ENCODE data around the gene FOXP4.
A peak's percentile ranks its signal among the peaks of the same experiment; 100 is the strongest.

Gene FOXP4

DNA sequence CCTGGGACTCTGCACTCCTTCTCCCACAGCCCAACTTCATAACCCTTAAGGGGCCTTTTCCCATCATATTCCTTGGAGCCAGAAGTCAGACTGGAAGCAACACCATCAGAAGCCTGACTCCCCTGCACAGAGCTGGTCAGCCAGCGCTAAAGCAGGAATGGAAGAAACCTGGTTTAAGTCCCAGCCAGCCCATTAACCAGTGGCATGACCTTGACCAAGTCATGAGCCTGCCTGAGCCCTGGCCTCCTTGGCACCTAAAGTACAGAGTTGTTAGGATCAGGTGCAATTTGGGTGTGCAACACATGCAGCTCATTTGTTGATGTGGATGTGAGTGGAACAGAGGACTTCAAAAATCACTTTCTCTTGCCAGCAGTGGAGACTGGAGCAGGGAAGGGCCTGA is 20.8 kb downstream of the FOXP4 start:
- DNase-seq: no peak

DNA sequence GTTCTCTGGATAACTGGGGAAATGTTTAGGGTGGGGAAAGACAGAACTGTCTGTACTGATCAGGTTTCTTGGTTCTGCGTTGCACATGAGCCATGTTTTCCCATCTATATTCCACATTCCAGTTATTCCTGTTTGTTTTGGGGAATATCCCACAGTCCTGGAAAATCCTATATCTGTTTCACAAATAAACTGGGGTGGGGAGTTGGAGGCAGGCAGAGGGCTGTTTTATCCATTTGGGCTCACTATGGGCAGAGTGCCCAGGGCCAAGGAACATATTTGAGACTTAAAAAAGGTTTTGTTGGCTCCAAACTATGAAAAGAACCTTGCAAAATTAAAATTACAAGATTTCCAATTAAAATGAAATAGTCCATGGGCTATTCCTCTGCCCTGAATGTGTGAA is 21.5 kb downstream of the FOXP4 start:
- no peak for DNase-seq

DNA sequence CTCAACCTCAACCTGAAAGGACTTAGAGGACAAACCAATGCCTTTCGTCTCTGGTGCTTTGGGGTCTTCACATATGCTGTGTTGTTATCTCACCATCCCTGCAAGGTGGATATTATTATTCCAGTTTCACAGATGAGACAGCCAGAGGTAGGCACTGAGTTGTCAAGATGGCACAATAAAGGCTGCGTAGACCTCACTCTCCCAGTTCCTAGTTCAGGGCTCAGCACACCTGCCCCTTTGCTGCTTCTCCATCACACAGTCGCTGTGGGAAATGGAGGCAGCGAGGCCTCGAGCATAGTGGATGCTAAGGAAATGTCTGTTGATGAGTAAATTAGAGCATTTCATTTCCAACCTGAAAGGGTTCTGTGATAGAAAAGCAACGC is 22.0 kb downstream of the FOXP4 start:
- no peak for DNase-seq

DNA sequence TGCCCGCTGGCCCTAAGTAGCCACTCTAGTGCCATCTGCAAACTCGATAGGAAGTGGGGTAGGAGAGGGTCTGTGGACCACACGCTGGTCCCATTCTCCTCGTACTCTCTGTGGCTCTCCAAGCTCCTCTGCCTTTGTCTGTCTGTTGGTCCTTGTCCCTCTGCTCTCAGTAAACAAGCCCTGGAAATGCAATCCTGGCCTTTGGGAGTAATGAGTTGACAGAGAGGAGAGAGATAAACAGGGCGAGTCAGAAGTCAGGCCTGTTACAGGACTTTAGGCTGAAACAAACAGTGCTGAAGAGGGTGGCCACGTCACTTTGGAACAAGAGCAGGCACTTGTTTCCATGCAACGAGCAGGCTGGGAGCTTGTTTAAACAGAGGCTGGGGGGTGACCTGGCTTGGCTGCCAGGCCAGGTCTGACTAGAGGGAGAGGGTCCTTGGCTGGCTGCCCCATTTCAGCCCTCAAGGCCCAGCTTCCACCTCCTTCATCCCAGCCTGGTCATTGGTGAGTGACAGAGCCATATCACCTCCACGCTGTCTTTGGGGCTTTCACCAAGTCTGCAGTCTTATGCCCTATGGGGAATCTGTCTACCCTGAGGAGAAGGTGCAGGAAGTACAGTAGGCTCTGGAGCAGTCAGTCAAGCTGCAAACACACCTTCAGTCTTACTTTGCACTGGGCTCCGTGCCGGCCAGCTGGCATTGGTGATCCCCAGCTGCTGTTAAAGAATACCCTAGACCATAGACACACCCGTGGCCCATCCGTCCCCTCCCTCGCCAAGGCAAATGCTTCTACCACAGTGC is 22.6 kb downstream of the FOXP4 start:
- DNase-seq: no peak

DNA sequence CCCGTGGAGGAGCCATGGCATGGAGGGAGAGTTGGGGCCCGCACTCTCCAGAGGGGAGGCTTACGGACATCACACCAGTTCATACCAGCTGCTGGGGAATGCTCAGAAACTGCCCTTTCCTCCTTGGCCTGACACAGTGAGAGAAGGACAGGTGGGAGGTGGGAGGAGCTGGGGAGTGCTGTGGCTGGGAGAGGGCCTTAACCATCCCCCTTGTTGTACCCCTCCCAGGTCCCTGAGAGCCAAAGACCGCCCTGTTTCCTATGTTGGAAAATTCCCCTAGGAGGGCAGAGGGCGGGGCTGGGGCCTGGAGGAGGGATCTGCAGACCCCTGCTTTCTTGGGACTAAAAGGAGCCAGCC is 24.1 kb downstream of the FOXP4 start:
- DNase-seq: no peak

DNA sequence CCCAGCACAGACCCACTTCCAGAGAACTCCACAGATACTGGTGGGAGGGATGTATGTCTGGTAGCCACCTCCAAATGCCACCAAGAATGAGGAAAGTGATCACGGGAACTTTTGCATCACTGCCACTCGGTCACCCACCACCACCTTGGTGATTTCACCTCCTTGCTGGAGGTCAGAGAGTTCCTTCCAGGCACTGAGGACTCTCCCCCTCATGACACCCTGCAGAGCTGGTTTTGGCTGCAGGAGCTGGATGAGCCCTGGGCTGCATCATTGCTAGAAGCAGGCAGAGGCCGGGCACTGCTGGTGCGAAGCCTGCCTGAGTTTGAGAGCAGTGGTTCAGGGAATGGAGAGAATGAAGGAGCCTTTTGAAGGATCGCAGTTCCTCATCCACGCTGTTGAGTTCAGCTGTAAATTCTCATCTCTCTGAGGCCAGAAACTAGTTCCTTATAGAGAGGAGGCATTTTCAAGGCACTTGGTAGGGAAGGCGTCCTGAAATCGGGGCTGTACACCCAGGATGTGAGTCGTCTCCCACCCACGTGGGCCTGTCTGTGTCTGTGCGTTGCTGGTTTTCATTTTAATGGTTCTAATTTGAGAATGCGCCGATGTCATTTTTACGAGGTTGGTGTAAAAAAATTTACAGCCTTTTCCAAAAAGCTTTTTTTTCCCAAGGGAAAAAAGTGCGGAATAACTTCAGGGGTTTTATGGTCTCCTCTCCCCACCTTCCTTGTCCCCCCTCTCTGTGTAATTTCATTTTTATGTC is 25.0 kb downstream of the FOXP4 start:
- DNase-seq: no peak

DNA sequence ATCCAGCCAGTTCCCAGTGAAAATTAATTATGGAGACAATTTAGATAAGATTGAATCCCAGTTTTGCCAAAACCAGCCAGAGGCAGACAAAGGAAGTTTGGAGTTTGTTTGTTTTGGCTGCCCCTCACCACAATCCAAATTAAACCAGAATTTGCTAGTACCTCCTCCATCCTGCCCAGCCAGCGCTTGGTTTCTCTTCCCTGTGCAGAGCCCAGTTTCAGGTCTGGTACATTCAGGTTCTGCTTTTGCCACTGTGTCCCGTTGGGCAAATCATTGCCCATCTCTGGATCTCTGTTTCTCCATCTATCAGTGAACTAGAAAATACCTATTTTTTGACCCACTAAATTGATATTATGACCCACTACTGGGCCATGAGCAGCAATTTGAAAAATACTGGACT is 26.4 kb downstream of the FOXP4 start:
- no peak for DNase-seq

DNA sequence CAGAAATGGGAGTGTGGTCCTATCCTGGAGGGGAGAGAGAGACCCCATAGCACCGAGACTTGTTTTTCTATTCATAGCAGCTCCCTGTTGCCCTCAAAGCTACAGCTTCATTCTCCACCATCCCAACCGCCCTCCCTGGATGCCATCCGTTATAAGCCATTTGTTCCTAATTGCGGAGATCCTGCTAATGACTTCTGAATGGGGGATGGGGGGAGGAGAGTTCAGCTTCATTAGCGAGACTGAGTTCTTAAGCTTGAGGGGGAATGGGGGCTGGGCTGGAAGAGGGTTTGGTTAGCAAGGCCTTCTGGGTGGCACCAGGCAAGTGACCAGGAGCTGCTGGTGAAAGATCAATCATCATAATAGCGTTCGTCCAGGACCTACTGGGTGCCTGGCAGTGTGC is 27.1 kb downstream of the FOXP4 start:
- DNase-seq: no peak

DNA sequence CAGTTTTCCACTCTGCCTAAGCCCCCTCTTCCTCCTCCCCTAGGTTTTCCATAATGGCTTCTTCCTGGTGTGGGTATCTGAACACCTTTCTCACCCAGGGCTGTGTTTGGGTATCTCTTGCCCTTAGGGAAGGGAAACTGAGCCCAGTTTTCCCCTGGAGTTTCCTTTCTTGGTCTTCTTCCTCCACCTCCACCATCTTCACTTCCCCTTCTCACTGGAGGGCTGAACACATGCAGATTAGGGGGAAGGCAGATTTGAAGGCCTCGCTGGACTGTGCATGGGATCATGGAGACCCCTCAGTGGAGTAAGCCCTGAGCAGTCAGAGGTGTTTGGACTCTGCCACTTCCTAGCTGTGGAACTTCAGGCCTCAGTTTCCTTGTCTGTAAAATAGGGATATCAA is 27.8 kb downstream of the FOXP4 start:
- no peak for DNase-seq

DNA sequence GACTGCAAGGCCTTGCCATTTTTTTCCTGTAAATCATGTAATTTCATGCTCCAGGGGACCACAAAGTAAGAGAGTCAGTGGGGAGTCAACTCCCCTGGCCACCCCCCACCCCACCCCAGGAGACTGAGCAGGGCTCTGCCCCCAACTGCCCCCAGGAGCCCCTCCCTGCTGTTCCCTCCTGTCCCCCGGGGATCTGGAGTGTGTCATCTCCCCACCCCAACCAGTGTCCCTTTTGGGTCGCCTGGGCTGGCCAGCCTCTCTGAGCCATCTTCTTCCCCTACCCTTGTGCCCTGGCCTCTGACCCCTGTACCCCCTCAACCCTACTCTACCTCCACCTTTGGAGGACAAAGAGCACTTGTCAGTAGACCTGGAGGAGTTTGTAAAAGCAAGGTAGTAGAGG is 29.4 kb downstream of the FOXP4 start:
- DNase-seq: no peak

DNA sequence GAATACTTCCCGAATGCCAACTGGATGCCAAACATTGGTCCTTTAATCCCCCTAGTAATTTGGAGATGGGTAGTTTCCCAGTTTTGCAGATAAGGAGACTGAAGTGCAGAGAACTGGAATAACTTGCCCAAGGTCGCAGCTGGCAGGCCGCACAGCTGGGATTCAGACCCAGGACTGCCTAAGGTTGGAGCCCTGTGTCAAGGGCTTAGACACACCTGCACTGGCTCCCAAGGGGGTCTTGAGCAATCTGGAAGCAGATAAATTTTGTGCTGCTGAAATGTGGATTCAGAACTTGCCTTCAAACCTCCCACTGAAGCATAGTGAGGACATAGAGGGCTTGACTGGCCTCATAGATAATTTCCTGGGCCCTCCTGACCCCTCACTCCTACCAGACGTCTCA is 30.5 kb downstream of the FOXP4 start:
- no peak for DNase-seq

DNA sequence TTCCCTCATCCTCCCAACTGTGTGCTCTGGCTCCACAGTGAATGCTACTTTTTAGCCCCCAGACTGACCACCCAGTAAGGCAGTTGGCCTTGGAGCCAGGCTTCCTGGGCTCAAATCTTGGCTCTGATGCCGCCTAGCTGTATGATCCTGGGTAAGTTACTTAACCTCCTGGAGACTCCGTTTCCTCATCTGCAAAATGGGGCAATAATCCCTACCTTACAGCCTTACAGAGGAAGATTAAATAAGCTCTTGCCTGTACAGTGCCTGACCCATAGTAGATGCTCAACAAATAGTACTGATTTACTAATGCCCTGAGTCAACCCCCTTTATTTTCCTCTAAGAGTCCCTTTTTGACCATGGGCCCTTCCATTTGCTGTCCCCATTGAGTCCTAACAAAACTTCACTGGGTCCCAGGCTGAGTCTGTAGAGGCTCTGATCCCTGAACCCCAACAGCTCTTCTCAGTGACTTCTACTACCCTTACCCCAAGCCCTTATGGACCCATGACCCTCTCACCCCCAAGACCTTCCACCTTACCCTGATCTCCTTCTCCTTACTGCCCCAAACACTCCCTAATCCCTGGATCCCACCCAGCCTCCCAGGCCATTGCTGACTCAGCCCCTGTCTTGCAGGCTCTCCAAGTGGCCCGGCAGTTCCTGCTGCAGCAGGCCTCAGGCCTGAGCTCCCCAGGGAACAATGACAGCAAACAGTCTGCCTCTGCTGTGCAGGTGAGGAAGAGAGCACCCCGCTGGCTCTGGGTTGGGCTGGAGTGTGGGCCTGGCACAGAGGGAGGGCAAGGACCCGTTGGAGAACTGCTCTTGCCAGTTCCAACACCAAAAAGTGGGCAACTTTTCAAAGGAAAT is 31.4 kb downstream of the FOXP4 start:
- peak; percentile 92 for DNase-seq

DNA sequence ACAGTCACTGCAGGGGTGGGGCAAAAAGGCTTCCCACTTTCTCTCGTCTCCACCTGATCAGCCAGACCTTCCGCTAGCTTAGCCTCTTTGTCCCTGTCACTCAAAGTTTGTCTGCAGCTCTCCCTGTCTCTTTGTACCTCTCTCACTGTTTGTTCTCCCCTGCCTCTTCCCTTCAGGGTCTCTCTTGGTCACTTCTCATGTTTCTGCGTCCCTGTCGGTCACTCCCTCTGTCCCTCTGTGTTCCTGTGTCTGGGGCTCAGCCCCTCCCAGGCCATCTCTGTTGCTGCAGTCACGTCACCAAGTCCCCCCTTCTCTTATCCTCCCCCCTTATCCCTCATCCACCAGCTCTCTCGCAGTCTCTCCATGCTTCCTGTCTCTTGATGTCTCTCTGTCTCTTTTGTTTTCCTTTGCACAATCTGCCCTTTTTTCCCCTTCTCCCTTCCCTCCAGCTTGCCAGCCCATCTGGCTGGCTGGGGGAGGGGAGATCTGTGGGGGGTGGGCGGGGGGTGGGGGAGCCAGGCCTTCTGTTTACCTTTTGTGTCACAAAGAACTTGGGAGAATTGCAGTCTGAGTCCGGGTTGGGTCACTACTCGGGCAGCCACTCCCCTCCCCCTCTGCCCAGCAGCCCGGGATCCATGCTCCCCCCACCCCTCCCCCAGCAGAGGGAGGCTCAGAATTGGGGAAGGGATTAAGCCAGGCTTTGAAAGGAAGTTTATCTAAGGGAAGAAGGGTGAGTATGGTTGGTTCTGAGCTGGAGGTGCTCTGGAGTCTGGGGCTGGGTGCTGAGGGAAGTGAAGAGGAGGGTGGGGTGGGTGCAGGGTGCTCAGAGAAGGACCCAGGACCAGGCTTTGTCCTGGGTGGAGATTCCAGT is 32.3 kb downstream of the FOXP4 start:
- DNase-seq: peak; percentile 69

DNA sequence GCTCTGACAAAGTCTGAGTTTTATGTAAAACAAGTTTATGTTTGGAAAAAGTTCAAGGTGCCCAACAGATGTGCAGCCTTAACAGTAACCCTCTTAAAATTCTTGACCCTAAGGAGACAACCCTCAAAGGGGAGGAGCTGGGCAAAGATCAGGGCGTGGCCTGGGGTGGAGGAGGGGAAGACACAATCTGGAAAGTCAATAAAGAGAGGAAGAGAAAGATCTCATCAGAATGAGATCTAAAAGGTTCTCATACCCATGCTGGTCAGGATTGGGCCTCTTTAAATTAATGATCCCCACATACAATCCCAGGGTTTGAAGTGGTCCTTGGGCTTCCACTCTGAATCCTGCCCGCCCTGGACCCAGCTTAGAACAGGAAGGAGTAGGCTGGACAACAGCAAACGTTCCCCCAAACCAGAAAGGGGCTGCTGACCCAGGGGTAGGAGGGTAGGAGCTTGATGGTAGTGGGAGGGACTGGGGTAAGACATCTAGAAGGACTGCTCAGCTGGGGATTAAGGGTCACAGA is 33.0 kb downstream of the FOXP4 start:
- DNase-seq: no peak

DNA sequence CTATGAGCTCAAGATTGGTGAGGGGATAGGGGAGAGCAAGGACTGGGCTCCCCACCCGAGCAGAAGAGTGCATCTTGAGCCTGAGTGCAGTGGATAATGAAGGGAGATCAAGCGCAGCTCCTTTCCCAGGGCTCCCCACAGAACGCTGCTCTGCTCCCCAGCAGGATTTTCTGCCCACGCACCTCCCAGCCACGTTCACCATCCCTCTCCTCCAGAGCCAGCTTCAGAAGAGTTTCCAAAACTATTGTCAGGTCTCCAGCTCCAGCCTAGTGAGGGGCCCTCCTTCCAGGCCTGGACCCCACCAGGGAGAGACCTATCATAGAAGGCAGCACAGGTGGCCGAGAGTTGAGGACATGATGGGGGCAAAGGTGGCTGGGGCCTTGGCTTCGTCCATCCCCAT is 34.5 kb downstream of the FOXP4 start:
- DNase-seq: no peak

DNA sequence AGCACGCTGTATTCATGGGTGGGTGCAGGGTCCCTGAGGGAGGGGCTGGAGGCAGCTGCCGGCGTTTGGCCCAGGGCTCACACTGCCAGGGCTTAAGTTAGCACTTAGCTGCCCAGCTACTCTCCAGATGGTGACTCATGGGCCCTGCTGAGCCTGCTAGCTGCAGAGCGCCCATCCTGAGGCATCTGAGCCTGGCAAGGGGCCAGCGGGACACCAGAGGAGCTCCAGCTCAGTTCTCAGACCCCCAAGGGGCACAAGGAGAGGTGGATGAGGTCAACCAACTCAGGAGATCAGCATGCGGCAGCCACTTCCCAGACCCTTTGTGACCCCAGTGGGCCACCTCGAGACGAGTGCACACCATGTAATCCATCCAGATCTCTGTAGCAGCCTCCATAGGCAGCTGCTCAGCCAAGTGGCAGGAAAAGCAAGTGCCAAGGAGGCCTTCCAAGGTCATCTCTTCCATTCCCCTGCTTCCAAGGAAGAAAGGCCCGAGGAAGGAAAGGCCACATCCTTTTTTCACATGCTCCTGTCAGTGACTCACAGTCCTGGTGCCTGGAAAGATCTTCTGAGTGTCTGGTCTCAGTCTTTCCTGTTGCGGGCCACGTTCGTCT is 35.3 kb downstream of the FOXP4 start:
- DNase-seq: no peak

DNA sequence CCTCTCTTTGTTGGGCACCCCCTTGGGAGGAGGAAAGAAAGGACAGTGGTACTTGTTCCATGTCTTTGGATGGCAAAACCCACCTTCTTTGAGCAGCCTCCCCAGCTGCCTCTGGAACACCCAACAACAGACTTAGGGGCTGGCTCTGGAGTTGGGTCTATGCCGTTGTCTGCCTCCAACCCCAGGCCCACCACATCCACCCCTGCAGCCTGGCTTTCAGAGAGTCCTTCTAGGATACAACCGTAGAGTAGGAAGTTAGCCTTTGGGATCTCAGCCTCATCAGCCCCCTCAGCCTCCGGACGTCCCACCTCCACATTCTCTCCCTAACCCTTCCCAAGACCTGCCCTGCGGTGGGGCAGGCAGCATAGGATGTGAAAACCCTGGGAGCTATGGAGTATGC is 36.4 kb downstream of the FOXP4 start:
- no peak for DNase-seq

DNA sequence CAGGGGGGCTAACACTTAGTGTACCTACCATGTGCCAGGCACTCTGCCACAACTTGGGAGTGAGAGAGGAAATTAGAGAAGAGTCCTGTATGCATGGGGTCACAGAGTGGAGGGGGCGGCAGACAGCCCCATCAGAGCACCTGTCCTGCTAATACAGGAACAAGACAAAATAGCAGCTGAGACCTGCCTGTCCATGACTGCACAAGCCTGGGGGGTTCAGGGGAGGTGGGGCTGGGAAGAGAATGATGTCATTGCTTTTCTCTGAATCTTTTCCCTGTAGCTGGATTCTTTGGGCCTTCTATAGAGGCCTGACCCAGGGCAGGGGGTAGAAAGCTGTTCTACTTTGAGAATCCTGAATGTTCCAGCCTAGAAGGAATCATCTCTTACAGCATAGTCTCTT is 37.4 kb downstream of the FOXP4 start:
- no peak for DNase-seq

DNA sequence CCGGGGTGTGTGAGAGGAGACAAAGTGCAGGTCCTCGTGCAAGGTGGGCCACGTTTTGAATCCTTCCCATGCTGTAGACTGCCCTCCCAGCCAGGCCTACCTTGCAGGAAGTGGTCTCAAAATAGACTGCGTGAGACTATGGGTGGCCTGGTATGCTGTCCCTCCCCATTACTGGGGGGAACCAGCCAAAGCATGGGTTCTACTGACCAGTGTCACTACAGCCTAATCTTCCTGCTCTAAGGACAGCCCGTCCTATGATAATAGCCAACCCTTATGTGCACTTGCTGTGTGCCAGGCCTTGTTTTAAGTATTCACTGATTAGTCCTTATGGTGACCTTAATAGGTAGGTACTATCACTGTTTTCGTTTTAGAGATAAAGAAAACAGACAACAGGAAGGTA is 38.0 kb downstream of the FOXP4 start:
- DNase-seq: no peak

DNA sequence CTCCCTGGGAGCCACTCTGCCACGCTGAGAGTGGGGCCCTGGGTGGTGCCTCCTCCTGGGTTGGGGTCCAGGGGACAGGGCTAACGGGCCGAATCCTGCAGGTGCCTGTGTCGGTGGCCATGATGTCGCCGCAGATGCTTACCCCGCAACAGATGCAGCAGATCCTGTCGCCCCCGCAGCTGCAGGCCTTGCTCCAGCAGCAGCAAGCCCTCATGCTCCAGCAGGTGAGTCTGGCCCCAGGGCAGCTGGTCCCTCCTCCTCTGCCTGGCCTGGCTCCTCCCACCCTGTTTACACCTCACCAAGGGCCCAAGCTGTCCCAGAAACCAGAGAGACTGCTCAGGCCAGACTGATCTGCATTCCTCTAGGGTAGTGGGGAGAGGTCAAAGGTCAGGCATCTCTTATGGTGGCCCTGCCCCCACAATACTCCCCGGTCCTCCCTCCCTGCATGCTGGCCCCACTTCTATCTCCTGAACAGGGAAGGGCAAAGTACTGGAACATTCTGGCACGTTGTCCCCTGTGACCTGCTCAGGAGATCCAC is 38.6 kb downstream of the FOXP4 start:
- DNase-seq: no peak

DNA sequence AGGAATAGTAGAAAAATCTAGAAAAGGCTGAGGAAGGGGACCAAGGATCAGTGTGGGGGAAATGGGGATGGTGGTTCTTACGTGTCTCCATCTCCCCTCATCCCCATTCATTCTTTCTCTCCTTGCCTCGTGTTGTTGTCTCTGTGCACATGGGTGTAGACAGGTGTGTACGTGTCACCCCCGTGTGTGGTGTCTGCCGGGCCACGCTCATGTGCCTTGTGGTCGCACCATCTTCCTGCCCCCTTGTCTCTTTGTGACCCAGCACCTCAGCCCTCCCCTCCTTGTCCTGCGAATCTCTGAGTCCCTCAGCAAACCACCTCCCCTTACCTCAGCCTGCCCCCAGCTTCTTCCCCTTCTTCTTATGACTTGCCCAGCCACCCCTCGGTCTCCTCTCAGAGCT is 39.4 kb downstream of the FOXP4 start:
- DNase-seq: no peak

Data from COR-L47 (cell line).